Heart left ventricle (tissue), 16 donors: ENCODE data around the gene F8. TPM values are rescaled to one million over a fixed set of nuclear protein-coding genes. Genes with fewer than 3 reads are reported as not detected.

Experiments used
- ATAC-seq, 4 donors: fragments of 200-7000 bp; cut with Tn5 transposase; one replicate each; pipeline ENCODE4 v1.9.1; 2020 to 2022; ENCODE audit warnings: moderate library complexity in 4 of 4, mild to moderate bottlenecking in 3 of 4, moderate number of reproducible peaks in 1 of 4
- DNase-seq, 5 donors: peaks; one replicate each; pipeline ENCODE4 v3.0.0-alpha.2; 2020
- H3K27ac ChIP-seq, 12 donors: fragments of 200-600 bp; sonication (generic) in 4 of 12; one replicate each; pipeline versions ENCODE4 v1.5.0 to v1.8.0; 2016 to 2022; ENCODE audit warnings: mild to moderate bottlenecking in 2 of 12
- H3K27me3 ChIP-seq, 9 donors: fragments of 200-600 bp; sonication (generic) in 2 of 9; one replicate each; pipeline versions ENCODE4 v1.5.1 to v1.8.0; 2016 to 2022; ENCODE audit warnings: mild to moderate bottlenecking in 3 of 9
- H3K36me3 ChIP-seq, 9 donors: fragments of 200-600 bp; sonication (generic) in 2 of 9; one replicate each; pipeline versions ENCODE4 v1.5.0 to v1.8.0; 2018 to 2022; ENCODE audit warnings: mild to moderate bottlenecking in 2 of 9
- H3K4me1 ChIP-seq, 12 donors: fragments of 200-600 bp; sonication (generic) in 4 of 12; one replicate each; pipeline versions ENCODE4 v1.5.0 to v1.8.0; 2016 to 2022; ENCODE audit warnings: mild to moderate bottlenecking in 3 of 12
- H3K4me3 ChIP-seq, 12 donors: fragments of 200-600 bp; sonication (generic) in 4 of 12; one replicate each; pipeline versions ENCODE4 v1.5.0 to v1.8.0; 2017 to 2022; ENCODE audit warnings: mild to moderate bottlenecking in 9 of 12, moderate library complexity in 4 of 12
- H3K9me3 ChIP-seq, 12 donors: fragments of 200-600 bp; sonication (generic) in 4 of 12; one replicate each; pipeline versions ENCODE4 v1.5.0 to v1.8.0; 2016 to 2022; ENCODE audit warnings: mild to moderate bottlenecking in 1 of 12
- POLR2A ChIP-seq, 2 donors: fragments of 450-650 bp; IDR thresholded peaks; one replicate each; pipeline ENCODE4 v1.6.1; 2017; ENCODE audit warnings: antibody characterized with exemption in 2 of 2, mild to moderate bottlenecking in 2 of 2, moderate library complexity in 2 of 2
- whole genome bisulfite sequencing, 4 donors: extraction: QIAGEN DNeasy Blood & Tissue Kit in 2 of 4; methylation state at CpG; one replicate each; pipeline versions ENCODE4 v1.1.5 to v1.1.7; 2013 to 2018; 5-methylcytosine and 5-hydroxymethylcytosine counted together
- intact Hi-C, 10 donors: fragments of 100-400 bp; cut with DNase I; formaldehyde crosslinking; loops; one replicate each; pipeline versions ENCODE4 v1.11.1 to v1.14.2; 2022
- polyA plus RNA-seq, 2 donors: library from polyadenylated mRNA; stranded (reverse); fragments of 200-250 nt; gene quantifications; one replicate each; pipeline ENCODE4 v1.2.3, GENCODE V29; 2013
- total RNA-seq, 9 donors: library from RNA; depleted of rRNA in 2 of 9; stranded (reverse); fragments of >200 nt in 2 of 9; fragmentation: NEBNext Ultra II Directional in 3 of 9; extraction: Animal tissue kit (Norgen Biotek cat#: 25700) in 3 of 9; gene quantifications; one replicate each; pipeline versions ENCODE4 v1.1.0 to v1.2.4, GENCODE V29; 2016 to 2023
- TF ChIP-seq, protein P1 (sequence below), 12 donors: fragments of 200-600 bp; sonication (generic) in 4 of 12; IDR thresholded peaks; one replicate each; pipeline versions ENCODE4 v1.5.0 to v1.8.0; 2018 to 2022; ENCODE audit warnings: antibody characterized with exemption in 12 of 12, mild to moderate bottlenecking in 5 of 12
- donor health status: ischemic (EF 13 %, LVEDD 7.1; RV severe dilation, severe dysfunction).
- donor health status: healthy with polysubstance abuse.
- donor health status: DM: no; HTN: yes; CAD: no.
- donor health status: DM: no; HTN: no; CAD: no.
- donor health status: ischemic (EF 25% LVEDD 6.9; RV normal size, moderate dysfunction).
- donor health status: ischemic (EF 25% LVEDD 5.7; RV mildly dilated, moderate dysfunction).
- donor health status: healthy.
- donor health status: DM: yes; HTN: yes; CAD: no.
- donor health status: ischemic (EF 35%, LVEDD 5.7; RV mildly dilated, moderate dysfunction).
- donor health status: nonischemic (EF 11% LVEDD 7.7; RV severe dilation, severe dysfunction).
- donor health status: DM: yes; HTN: yes; CAD: no.
- donor health status: PGD.
- donor health status: ischemic (EF 29% LVEDD 5.4; RV normal size, mild dysfunction).
- donor health status: nonischemic (EF 23%, LVEDD 6.1; RV moderate dilation, normal function).

F8 gene
- total and polyA plus RNA-seq, 11 donors, result 26.9 to 75.1 (median 44.3) TPM

DNA sequence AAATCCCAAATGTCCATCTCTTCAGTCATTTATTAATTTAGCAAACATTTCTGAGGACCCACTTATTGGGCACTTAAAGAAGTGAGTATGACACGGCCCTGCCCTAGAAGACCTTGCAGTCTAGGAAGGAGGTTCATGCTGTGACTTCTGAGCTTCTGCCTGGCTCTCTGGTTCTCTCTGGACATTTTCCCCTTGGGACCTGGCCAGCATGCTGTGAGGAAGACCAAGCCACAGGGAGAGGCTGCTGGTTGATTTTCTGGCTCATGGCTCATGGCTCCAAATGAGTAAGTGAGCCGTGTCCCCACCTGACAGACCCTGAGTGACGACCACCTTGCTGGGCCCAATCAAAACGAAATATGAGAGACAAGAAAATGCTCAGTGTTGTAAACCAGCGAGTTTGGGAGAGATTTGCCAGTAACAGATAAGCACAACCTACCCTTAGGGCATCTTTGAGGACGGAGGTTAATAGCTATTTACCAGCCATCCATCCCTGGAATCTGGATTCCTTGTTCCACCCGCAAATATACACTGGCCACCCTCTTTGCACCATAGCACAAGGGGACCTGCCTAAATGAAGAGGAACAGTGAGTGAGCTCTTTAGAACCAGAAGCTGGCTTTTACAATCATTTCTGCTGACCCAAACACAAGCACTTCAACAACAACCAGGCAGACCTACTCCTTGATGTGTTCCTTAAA lies 218.1 kb downstream of the F8 start:
- ATAC-seq, result peak in 1 of 4 donors; percentile 2
- TF ChIP-seq, protein P1, sequence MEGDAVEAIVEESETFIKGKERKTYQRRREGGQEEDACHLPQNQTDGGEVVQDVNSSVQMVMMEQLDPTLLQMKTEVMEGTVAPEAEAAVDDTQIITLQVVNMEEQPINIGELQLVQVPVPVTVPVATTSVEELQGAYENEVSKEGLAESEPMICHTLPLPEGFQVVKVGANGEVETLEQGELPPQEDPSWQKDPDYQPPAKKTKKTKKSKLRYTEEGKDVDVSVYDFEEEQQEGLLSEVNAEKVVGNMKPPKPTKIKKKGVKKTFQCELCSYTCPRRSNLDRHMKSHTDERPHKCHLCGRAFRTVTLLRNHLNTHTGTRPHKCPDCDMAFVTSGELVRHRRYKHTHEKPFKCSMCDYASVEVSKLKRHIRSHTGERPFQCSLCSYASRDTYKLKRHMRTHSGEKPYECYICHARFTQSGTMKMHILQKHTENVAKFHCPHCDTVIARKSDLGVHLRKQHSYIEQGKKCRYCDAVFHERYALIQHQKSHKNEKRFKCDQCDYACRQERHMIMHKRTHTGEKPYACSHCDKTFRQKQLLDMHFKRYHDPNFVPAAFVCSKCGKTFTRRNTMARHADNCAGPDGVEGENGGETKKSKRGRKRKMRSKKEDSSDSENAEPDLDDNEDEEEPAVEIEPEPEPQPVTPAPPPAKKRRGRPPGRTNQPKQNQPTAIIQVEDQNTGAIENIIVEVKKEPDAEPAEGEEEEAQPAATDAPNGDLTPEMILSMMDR (IDR thresholded peaks at IDR 0.05), result no peak
- no peak for TF ChIP-seq POLR2A (IDR thresholded peaks at IDR 0.05)
- intact Hi-C loops, result loop anchor here in 1 of 10 donors (2.0 kb wide), 1 partner anchor 42 kb away; the partner anchor contains the start of gene DKC1

DNA sequence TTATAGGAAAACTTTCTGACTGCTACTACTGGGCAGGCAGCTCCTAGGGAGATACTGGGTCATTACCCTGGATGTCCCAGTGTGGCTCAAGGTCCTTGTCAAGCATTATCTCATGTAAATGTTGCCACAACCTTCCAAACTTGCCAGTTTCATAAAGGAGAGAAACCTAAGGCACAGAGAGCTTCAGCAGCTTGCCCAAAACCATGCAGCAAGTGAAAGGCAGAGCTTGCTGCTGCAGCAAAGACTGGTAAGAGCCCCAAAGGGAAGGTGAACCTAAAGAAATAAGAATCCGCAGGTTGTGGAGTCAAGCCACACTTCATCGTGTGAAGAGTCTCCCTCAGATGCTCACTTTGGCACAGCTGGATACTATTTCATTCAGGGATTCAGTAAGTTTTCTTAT lies 219.6 kb downstream of the F8 start:
- DNase-seq, result no peak
- 66 to 85% (median 79%) methylated on average over 2 of the region's 2 CpGs for WGBS, 4 donors
- Histone ChIP-seq H3K4me1 (peaks cover 0 to 23% (median 8%) of the 10 kb centered on the region in 12 donors), H3K36me3 (no peaks in the 10 kb centered on the region), H3K27ac (peak overlapping the region in 1 of 12 donors; percentile 88), H3K27me3 (peaks cover 0 to 14% (median 0%) of the 10 kb centered on the region in 9 donors), H3K9me3 (no peaks in the 10 kb centered on the region), H3K4me3 (peak overlapping the region in 1 of 12 donors; percentile 73)
- no peak for TF ChIP-seq POLR2A (IDR thresholded peaks at IDR 0.05)
- intact Hi-C loops, result no loop called here
- ATAC-seq, result no peak

More for the DNA sequence above, 218.1 kb downstream of the F8 start:
- Histone ChIP-seq H3K36me3 (no peaks in the 10 kb centered on the region), H3K9me3 (no peaks in the 10 kb centered on the region), H3K27ac (peak overlapping the region in 11 of 12 donors; percentile 65 to 88 (median 73)), H3K27me3 (peaks cover 0 to 14% (median 0%) of the 10 kb centered on the region in 9 donors), H3K4me3 (peak overlapping the region; percentile 43 to 93 (median 69)), H3K4me1 (peaks cover 0 to 22% (median 8%) of the 10 kb centered on the region in 12 donors)
- no peak for DNase-seq
- WGBS, 4 donors, result 34 to 40% (median 37%) methylated on average over 7 of the region's 7 CpGs

DNA sequence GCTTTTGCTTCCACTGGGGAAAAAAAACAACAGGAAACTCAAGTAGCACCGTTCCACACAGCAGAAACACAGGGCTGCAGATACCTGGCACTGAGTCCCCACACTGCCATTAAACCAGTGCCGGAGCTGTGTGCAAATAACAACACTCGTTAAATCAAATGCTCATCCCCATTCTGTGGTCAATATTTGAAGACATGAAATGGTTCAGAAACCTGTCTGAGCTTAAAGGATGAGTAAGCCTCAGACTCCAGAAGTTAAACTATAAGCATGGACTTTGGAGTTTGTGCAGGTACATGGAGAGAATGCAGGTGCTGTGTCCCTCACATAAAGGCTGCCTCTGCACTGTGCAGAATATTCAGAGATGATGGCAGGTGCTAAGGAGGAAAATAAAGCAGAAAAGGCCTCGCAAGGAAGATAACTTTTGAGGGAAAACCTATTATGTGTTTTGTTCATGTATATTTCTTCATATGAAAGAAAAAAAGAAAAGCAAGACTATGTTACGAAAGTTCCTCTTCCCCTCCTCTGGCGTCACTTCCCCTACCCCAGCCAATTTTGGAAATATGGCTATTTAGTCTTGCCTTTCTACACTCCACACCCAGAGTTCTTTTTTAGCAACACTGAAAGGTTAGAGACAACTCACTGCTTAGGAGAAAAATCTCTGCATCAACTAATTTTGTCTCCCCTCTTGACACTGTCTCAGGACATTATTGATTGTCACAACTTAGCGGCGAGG lies 221.9 kb downstream of the F8 start:
- WGBS, 4 donors, result 72 to 79% (median 75%) methylated on average over 8 of the region's 8 CpGs
- DNase-seq, result no peak
- Histone ChIP-seq H3K27me3 (peaks cover 0 to 14% (median 0%) of the 10 kb centered on the region in 9 donors), H3K27ac (peak overlapping the region in 2 of 12 donors; percentile 34 to 88), H3K36me3 (no peaks in the 10 kb centered on the region), H3K4me3 (no peak overlapping the region), H3K4me1 (peaks cover 0 to 21% (median 8%) of the 10 kb centered on the region in 12 donors), H3K9me3 (no peaks in the 10 kb centered on the region)
- intact Hi-C loops, result no loop called here
- TF ChIP-seq POLR2A (IDR thresholded peaks at IDR 0.05), result no peak
- TF ChIP-seq, protein P1 (IDR thresholded peaks at IDR 0.05), result no peak
- no peak for ATAC-seq

DNA sequence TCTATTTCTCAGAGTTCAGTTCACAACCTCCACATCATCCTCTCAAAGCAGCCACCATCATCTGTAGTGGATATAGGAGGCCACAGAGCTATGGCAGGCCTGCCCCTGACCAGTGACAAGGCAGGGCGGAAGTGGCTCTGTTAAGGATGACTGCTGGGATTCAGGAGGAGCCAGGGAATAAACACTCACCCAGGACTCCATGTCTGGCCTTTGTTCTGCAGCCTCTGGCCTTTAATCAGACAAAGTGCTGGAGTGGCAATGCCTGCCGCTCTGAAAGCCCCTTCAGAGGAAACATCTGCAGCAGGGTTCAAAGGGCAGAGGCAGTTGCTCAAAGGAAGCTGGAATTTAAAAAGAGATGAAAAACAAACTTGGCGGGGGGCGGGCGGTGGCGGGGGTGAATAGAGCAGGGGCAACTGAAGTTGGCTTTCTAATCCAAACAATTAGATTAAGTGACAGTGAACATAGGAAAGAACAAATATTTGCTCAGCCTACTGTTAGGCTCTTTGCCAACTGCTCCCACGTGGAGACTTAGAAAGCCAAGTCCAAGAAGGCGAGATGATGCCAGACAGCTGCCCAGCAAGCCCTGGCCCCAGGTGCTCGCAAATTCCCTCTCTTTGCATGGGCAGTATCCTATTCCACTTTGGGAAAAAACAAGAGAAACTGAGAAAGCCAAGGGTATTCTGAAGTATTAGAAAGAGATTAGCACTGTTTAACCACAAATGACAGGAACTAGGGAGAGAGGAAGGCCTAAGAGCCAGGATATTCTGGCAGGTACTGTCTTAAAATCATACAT lies 222.8 kb downstream of the F8 start:
- DNase-seq (no peak), ATAC-seq (peak in 3 of 4 donors; percentile 35 to 39 (median 35))
- Histone ChIP-seq H3K36me3 (no peaks in the 10 kb centered on the region), H3K9me3 (no peaks in the 10 kb centered on the region), H3K4me1 (peaks cover 0 to 21% (median 8%) of the 10 kb centered on the region in 12 donors), H3K27ac (peak overlapping the region in 6 of 12 donors; percentile 0 to 88 (median 42)), H3K4me3 (no peak overlapping the region), H3K27me3 (peaks cover 0 to 5% (median 0%) of the 10 kb centered on the region in 9 donors)
- TF ChIP-seq, protein P1 (IDR thresholded peaks at IDR 0.05), result no peak
- no peak for TF ChIP-seq POLR2A (IDR thresholded peaks at IDR 0.05)
- intact Hi-C loops, result no loop called here
- WGBS, 4 donors, result 45 to 51% (median 48%) methylated on average over 9 of the region's 9 CpGs
